Medulla oblongata (tissue), 1 donor: ENCODE measurements around the gene GUCD1.

Experiments used
- DNase-seq: peaks from one replicate; pipeline ENCODE4 v3.0.0-alpha.2; 2015; ENCODE audit errors: extremely low spot score

Gene GUCD1

GRCh38 chr22:24590596-24591173, 35.7 kb upstream of the GUCD1 start:
- DNase-seq: no peak

GRCh38 chr22:24589518-24590030, 34.6 kb upstream of the GUCD1 start:
- DNase-seq: no peak

- no peak for DNase-seq
Measured at GRCh38 chr22:24588757-24589481, 34.0 kb upstream of the GUCD1 start.

DNA sequence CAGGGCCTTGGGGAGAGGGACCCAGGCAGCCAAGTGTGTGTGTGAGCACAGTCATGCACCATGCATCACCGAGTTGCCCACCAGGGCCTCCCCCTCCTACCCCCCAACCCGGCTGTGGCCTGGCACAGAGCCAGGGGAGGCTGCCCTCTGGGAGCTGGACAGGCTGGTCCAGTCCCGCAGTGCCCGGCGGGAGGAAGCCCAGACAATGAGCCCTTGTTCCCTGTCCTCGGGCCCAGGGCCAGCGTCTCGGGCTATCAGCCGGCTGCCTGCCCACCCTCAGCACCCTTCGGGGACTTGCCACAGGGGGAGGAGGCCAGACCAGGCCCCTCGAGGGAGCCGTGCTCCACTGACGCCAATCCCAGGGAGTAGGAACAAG, 33.4 kb upstream of the GUCD1 start:
- DNase-seq: peak; percentile 94

DNA sequence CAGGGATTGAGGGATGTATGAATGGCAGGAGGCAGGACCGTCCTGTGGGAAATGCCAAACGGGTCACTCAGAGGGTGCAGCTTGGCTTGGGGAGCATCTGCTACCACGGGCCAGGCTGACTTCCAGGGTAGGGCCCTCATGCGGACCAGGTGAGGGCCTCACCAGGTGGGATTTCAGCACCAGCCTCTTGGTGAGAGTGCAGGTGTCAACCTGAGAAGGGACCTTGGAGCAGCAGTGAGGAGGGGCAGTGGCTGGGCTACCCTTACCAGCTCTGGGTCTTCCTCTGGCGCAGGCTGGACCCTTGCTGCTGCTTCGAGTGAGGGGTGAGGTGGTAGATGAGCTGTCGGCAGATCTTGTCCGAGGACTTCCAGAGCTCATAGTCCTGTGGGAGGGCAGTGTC, 33.0 kb upstream of the GUCD1 start:
- no peak for DNase-seq

DNA sequence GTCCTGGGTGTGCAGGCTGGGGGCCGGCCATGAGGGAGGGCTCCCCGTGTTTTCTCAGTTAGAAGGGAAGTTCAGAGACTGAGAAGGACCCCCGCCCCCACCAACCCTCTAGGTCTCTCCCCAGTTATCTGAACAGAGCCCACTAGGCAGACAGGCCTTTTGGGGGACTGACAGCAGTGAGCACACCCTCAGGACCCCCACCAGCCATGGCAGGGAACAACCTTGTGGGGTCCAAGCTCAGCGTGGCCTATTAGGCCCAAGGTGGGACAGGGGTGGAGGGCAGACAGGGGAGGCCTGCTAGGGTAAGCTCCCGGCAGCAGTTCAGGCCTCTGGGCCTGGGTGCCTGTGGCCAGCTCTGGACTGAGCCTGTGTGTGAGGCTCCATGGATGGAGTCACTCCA, 32.3 kb upstream of the GUCD1 start:
- DNase-seq: no peak

DNA sequence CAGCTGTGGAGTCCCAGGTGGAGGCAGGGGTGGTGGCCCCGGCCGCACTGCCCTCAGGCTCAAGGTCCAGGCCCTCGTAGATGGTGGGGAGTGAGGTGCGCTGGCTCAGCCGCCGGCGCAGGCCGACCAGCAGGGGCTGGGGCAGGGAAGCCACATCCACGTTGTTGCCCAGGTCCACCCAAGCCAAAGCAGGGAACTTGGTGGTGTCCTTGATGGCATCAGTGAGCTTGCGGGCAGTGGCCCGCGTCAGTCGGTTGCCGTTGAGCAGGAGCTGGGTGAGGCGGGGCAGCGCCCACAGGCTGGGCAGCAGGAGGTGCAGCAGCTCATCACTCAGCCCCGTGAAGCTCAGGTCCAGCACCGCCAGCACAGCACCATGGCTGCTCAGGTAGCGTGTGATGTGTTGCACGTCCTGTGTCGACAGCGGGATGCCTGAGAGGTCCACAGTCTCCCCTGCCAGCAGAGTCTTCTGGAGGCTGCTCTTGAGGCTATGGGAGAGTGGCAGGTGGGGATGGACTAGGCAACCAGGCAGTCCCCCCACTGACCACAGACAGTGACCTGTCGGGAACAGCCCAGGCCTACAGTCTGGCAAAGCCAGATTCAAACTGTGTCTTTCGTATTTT, 31.1 kb upstream of the GUCD1 start:
- DNase-seq: no peak

DNA sequence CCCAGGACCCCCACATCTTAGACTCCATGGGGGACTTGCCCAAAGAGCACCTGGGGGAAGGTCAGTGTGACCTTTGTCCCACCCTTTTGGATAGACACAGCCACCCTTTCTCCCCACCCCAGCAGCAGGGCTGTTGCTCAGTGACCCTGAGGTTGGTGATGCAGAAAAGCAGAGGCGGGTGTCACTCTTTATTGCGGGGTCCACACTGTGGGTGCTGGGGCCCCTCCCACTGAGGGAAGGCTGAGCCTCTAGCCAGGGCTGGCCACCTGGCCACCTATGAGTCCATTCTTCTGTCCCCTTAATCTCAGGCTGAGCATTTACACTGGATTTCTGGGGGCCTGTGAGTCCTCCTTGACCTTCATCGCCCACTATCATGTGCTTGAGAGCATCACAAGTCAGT, 30.5 kb upstream of the GUCD1 start:
- DNase-seq: no peak

GRCh38 chr22:24584871-24585411, 30.0 kb upstream of the GUCD1 start:
- no peak for DNase-seq

- no peak for DNase-seq
Measured at GRCh38 chr22:24584166-24584790, 29.3 kb upstream of the GUCD1 start.

- DNase-seq: no peak
Measured at GRCh38 chr22:24583221-24584165, 28.6 kb upstream of the GUCD1 start.

DNA sequence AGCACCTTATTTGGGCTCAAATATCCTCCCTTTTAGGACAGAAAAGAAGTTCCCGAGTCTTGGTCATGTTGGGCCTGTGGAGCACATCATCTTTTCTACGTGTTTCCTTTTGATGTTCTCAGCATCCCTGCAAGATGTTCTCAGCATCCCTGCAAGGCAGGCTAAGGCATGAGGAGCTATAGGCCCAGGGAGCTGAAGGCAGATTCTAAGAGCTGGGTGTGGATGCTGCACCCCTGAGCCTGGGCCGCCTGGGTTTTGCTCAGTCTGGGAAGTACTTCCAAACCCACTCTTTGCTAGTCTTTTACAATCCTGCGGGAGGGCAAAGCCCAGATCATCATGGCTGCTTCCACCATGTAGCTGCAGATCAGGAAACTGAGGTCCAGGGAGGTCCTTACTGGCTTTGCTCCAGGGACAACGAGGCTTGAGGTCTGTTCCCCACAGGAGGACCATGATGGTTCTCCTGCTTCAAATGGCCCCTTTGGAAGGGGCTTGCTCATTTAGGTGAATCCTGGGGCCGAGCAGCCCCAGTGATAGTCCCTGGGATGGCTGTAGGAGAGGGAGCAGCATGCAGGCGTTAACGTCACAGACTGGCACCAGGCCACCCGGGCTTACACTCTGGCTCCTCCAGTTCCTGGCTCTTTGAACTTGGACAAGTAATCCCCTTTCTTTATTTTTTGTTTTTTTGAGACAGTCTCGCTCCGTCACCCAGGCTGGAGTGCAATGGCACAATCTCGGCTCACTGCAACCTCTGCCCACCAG, 27.3 kb upstream of the GUCD1 start:
- no peak for DNase-seq

- no peak for DNase-seq
Measured at GRCh38 chr22:24580276-24580675, 25.3 kb upstream of the GUCD1 start.

DNA sequence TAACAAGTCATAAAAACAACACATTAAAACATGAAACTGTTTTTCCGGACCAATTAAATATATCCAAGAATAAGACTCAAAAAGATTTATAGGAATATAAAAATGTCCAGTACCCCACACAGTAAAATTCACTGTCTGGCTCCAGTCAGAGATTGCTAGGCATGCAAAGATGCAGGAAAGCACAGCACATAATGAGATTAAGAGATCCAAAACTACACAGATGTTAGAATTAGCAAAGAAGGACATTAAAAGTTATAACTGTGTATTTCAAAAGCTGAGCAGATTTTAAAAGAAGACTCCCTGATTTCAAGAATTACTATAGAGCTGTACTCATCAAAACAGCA, 24.3 kb upstream of the GUCD1 start:
- no peak for DNase-seq

- DNase-seq: no peak
Measured at GRCh38 chr22:24578355-24579257, 23.7 kb upstream of the GUCD1 start.

DNA sequence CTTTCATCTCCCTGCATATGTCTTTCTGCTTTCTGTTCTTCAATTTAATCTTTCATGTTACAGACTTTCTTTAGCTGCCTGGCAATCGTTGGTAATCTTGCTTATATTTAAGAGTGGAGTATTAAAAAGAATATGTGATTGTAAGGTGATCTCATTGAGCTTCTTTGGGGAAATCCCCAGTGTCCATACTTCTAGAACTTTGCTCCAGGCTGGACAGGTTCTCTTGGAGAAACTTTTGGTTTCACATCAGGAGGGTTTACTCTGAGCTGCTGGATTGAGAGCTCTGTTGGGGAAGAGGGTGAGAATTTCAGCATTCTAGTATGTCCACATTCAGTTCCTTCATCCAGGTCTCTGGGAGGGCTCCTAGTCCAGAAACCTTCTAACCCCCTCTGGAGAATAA, 21.8 kb upstream of the GUCD1 start:
- no peak for DNase-seq

DNA sequence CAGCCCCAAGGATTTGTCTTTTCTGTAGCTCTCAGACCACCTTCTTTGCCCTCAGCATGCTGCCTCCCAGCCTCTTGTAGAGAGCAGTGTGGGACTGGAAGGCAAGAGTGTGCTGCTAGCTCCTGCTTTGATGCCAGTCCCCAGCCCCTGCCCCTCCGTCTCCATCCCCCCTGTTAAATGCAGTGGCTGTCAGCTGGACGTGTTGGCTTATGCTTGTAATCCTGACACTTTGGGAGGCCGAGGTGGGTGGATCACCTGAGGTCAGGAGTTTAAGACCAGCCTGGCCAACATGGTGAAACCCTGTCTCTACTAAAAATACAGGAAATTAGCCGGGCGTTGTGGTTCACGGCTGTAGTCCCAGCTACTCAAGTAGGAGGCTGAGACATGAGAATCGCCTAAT, 16.3 kb upstream of the GUCD1 start:
- DNase-seq: no peak

GRCh38 chr22:24567668-24568067, 12.7 kb upstream of the GUCD1 start:
- DNase-seq: no peak

GRCh38 chr22:24566899-24567511, 12.1 kb upstream of the GUCD1 start:
- no peak for DNase-seq
